Kidney (tissue), 14 donors: Measurements from ENCODE around the gene SLC5A10. TPM values are rescaled to one million over a fixed set of nuclear protein-coding genes. Genes with fewer than 3 reads are reported as not detected.

Experiments used
- DNase-seq, 5 donors: peaks; one replicate each; pipeline ENCODE4 v3.0.0-alpha.2; 2013 to 2020
- FAIRE-seq: peaks from 2 replicates; lab custom pipeline; 2012; peaks lifted over from hg19 to GRCh38; lab: Jason Lieb, UNC
- H3K27ac ChIP-seq, 2 donors: one replicate each; pipeline ENCODE4 v1.7.0; 2013; ENCODE audit warnings: low read depth in 2 of 2, low read length in 2 of 2, inconsistent platforms in 1 of 2
- H3K27me3 ChIP-seq: one replicate; pipeline ENCODE4 v1.7.1; 2013; ENCODE audit warnings: low read length, inconsistent platforms; ENCODE audit not compliant: control insufficient read depth, insufficient read depth
- H3K36me3 ChIP-seq, 3 donors: one replicate each; pipeline versions ENCODE4 v1.7.0 to v1.7.1; 2013; ENCODE audit warnings: low read length in 3 of 3, control low read depth in 1 of 3, inconsistent platforms in 1 of 3; ENCODE audit not compliant: insufficient read depth in 3 of 3, control insufficient read depth in 2 of 3
- H3K4me1 ChIP-seq, 3 donors: one replicate each; pipeline versions ENCODE4 v1.7.0 to v1.7.1; 2013; ENCODE audit warnings: low read length in 3 of 3, inconsistent platforms in 1 of 3, low read depth in 1 of 3; ENCODE audit not compliant: control insufficient read depth in 2 of 3, insufficient read depth in 2 of 3
- H3K4me3 ChIP-seq, 3 donors: one replicate each; pipeline versions ENCODE4 v1.7.0 to v1.8.1; 2013; ENCODE audit warnings: low read length in 3 of 3, control low read depth in 1 of 3, inconsistent platforms in 1 of 3
- H3K9ac ChIP-seq, 3 donors: one replicate each; pipeline versions ENCODE4 v1.7.0 to v1.7.1; 2013; ENCODE audit warnings: low read length in 3 of 3, control low read depth in 1 of 3, inconsistent platforms in 1 of 3
- H3K9me3 ChIP-seq, 3 donors: one replicate each; pipeline versions ENCODE4 v1.7.0 to v1.7.1; 2013; ENCODE audit warnings: low read length in 3 of 3, control low read depth in 1 of 3, inconsistent platforms in 1 of 3; ENCODE audit not compliant: control insufficient read depth in 2 of 3, insufficient read depth in 1 of 3
- CTCF ChIP-seq: IDR thresholded peaks from 3 replicates; pipeline ENCODE4 v1.5.1; 2012; ENCODE audit warnings: mild to moderate bottlenecking, moderate library complexity, borderline replicate concordance; ENCODE audit not compliant: insufficient read depth; ENCODE audit errors: extremely low read depth
- intact Hi-C: fragments of 100-400 bp; cut with DNase I; formaldehyde crosslinking; loops from one replicate; pipeline ENCODE4 v1.11.1; 2022
- polyA plus RNA-seq: library from polyadenylated mRNA; stranded (reverse); fragments of 350-450 nt; fragmentation: Illumina TruSeq; extraction: RNeasy Lipid Tissue Mini Kit (QIAGEN cat#74804); gene quantifications from one replicate; pipeline ENCODE4 v1.2.3, GENCODE V29; 2014; ENCODE audit warnings: low read depth, low replicate concordance; ENCODE audit not compliant: insufficient read depth
- total RNA-seq: library from RNA; stranded (reverse); fragmentation: NEBNext Ultra II Directional; extraction: Animal tissue kit (Norgen Biotek cat#: 25700); gene quantifications from one replicate; pipeline ENCODE4 v1.2.1, GENCODE V29; 2021
- donor health status: control.
- donor health status: control.
- donor health status: control.
- donor health status: control.
- donor health status: control.
- donor health status: DM: yes; HTN: yes; CAD: no.
- donor health status: Normal renal cell carcinoma (clear cell type).

Gene SLC5A10
- total and polyA plus RNA-seq, 2 donors from 2014 or later, result 9.7 to 16.5 TPM

DNA sequence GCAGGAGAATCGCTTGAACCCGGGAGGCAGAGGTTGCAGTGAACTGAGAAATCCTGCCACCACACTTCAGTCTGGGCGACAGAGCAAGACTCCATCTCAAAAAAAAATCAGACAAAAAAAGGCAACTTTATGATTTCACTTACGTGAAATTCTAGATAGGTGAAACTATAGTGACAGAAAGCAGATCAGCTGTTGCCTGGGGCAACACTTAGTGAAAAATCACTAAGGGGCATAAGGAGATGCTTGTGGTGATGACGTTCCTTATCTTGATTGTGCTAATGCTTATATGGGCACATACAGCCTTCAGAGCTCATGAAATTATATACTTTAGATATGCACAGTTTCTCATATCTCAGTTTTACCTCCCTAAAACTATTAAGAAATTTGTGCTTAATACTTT, 41.6 kb upstream of the SLC5A10 start:
- no peak for FAIRE-seq

DNA sequence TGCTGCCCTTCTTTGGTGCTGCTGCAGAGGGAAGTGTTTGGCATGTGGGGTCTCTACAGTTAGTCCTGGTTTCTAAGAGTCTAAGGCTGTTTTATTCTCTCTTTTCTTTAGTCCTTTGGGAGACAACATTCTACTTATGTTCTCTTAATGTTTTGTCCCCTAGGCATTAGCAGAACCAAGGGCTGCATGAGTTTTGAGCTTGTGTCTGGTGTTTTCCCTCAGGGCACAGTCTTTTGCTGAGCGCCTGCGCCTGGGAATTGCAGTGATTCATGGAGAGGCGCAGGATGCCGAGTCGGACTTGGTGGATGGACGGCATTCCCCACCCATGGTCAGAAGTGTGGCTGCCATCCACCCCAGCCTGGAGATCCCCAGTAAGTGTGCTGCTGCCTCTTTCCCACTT, 41.1 kb upstream of the SLC5A10 start:
- peaks cover 0 to 16% (median 7%) of the 10 kb centered on the region in 3 donors for H3K36me3 ChIP-seq
- H3K9ac ChIP-seq, result no peak overlapping the region
- H3K4me1 ChIP-seq, result no peaks in the 10 kb centered on the region
- no peaks in the 10 kb centered on the region for H3K9me3 ChIP-seq
- no peak overlapping the region for H3K27ac ChIP-seq
- no peak overlapping the region for H3K4me3 ChIP-seq
- FAIRE-seq (no peak), DNase-seq (no peak)
- intact Hi-C loops, result no loop called here
- no peaks in the 10 kb centered on the region for H3K27me3 ChIP-seq
- TF ChIP-seq CTCF, result no peak

More for the DNA sequence above, 41.6 kb upstream of the SLC5A10 start:
- intact Hi-C loops, result no loop called here
- Histone ChIP-seq H3K27ac (no peak overlapping the region), H3K9ac (no peak overlapping the region), H3K4me1 (no peaks in the 10 kb centered on the region), H3K4me3 (no peak overlapping the region), H3K27me3 (no peaks in the 10 kb centered on the region), H3K36me3 (peaks cover 0 to 16% (median 7%) of the 10 kb centered on the region in 3 donors), H3K9me3 (no peaks in the 10 kb centered on the region)
- DNase-seq, result no peak
- no peak for TF ChIP-seq CTCF

GRCh38 chr17:18916816-18917500, 35.0 kb upstream of the SLC5A10 start:
- no peak for TF ChIP-seq CTCF
- Histone ChIP-seq H3K9me3 (no peaks in the 10 kb centered on the region), H3K27me3 (no peaks in the 10 kb centered on the region), H3K27ac (no peak overlapping the region), H3K4me1 (peaks cover 0 to 12% (median 8%) of the 10 kb centered on the region in 3 donors), H3K4me3 (no peak overlapping the region), H3K36me3 (peaks cover 0 to 10% (median 6%) of the 10 kb centered on the region in 3 donors), H3K9ac (no peak overlapping the region)
- intact Hi-C loops, result no loop called here
- DNase-seq (no peak), FAIRE-seq (no peak)
